Measurements from ENCODE around the gene PSMC4. TPM values are rescaled to one million over a fixed set of nuclear protein-coding genes. Genes with fewer than 3 reads are reported as not detected.
A peak's percentile ranks its signal among the peaks of the same experiment; 100 is the strongest.

PSMC4 gene
- total RNA-seq, 1 experiment from 2014 or later = 2,386 TPM

GRCh38 chr19:39998501-39998900 lies 27.5 kb downstream of the PSMC4 start:
- Histone ChIP-seq H3K27me3 (ENCODE audit: control insufficient read depth, insufficient read depth, low read length) (no peaks in the 10 kb centered on the region), H3K9me3 (ENCODE audit: control insufficient read depth, insufficient read depth, low read depth, low read length) (peaks cover 14% of the 10 kb centered on the region), H3K27ac (ENCODE audit: low read length) (peak overlapping the region; percentile 83), H3K4me3 (ENCODE audit: low read depth in 2 of 2, low read length in 2 of 2) (no peak overlapping the region), H3K36me3 (ENCODE audit: control insufficient read depth, insufficient read depth, low read length) (no peaks in the 10 kb centered on the region), H3K4me1 (ENCODE audit: control insufficient read depth, insufficient read depth, low read length) (peaks cover 19% of the 10 kb centered on the region)
- no TSS peak for BruUV-seq (replicated peaks)
- TF ChIP-seq, protein P1, sequence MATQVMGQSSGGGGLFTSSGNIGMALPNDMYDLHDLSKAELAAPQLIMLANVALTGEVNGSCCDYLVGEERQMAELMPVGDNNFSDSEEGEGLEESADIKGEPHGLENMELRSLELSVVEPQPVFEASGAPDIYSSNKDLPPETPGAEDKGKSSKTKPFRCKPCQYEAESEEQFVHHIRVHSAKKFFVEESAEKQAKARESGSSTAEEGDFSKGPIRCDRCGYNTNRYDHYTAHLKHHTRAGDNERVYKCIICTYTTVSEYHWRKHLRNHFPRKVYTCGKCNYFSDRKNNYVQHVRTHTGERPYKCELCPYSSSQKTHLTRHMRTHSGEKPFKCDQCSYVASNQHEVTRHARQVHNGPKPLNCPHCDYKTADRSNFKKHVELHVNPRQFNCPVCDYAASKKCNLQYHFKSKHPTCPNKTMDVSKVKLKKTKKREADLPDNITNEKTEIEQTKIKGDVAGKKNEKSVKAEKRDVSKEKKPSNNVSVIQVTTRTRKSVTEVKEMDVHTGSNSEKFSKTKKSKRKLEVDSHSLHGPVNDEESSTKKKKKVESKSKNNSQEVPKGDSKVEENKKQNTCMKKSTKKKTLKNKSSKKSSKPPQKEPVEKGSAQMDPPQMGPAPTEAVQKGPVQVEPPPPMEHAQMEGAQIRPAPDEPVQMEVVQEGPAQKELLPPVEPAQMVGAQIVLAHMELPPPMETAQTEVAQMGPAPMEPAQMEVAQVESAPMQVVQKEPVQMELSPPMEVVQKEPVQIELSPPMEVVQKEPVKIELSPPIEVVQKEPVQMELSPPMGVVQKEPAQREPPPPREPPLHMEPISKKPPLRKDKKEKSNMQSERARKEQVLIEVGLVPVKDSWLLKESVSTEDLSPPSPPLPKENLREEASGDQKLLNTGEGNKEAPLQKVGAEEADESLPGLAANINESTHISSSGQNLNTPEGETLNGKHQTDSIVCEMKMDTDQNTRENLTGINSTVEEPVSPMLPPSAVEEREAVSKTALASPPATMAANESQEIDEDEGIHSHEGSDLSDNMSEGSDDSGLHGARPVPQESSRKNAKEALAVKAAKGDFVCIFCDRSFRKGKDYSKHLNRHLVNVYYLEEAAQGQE (IDR thresholded peaks at IDR 0.05; ENCODE audit: insufficient read depth in 1 of 2, low read depth in 2 of 2, low read length in 1 of 2) = no peak
- TF ChIP-seq POLR2AphosphoS5 (IDR thresholded peaks at IDR 0.05; ENCODE audit: low read depth, low read length) (no peak), SIN3A (IDR thresholded peaks at IDR 0.05; ENCODE audit: borderline replicate concordance, insufficient read depth, low read depth, low read length) (no peak), TCF7L2 (IDR thresholded peaks at IDR 0.05; ENCODE audit: low read depth, low read length) (no peak), CTCF (IDR thresholded peaks at IDR 0.05) (no peak)
- ATAC-seq (no peak), DNase-seq (ENCODE audit: low read depth, low spot score) (peak; percentile 93)
- POLR2A ChIA-PET = interaction anchor here (3.1 kb wide), 1 partner anchor 153 kb away, joined by 10 read pairs; the partner anchor contains the start of gene FBL
- CTCF ChIA-PET = interaction anchor here (3.4 kb wide), 1 partner anchor 28 kb away, joined by 15 read pairs; the partner anchor contains the start of gene PSMC4
- in situ Hi-C loops (cut with HindIII; ENCODE audit: low pct_unique_long_range_greater_than_20kb, low sequenced_read_pairs) (no loop called here), intact Hi-C loops (cut with micrococcal nuclease; ENCODE audit: unreplicated experiment) (loop anchor here (5.0 kb wide), 1 partner anchor 224 kb away; no protein-coding TSS in a partner anchor)

GRCh38 chr19:40005691-40006272 lies 34.8 kb downstream of the PSMC4 start:
- no peak for DNase-seq (ENCODE audit: low read depth, low spot score)
- intact Hi-C loops (cut with micrococcal nuclease; ENCODE audit: unreplicated experiment) = no loop called here
- Histone ChIP-seq H3K27me3 (ENCODE audit: control insufficient read depth, insufficient read depth, low read length) (no peaks in the 10 kb centered on the region), H3K36me3 (ENCODE audit: control insufficient read depth, insufficient read depth, low read length) (peaks cover 29% of the 10 kb centered on the region), H3K4me3 (ENCODE audit: low read depth in 2 of 2, low read length in 2 of 2) (no peak overlapping the region), H3K9me3 (ENCODE audit: control insufficient read depth, insufficient read depth, low read depth, low read length) (peaks cover 50% of the 10 kb centered on the region), H3K27ac (ENCODE audit: low read length) (no peak overlapping the region), H3K4me1 (ENCODE audit: control insufficient read depth, insufficient read depth, low read length) (peaks cover 8% of the 10 kb centered on the region; the same call in 1 of the 2 replicates)
- in situ Hi-C loops (cut with HindIII; ENCODE audit: low pct_unique_long_range_greater_than_20kb, low sequenced_read_pairs) = no loop called here
- BruUV-seq (replicated peaks) = TSS peak; percentile 16
- ChIA-PET POLR2A (interaction anchor here (0.7 to 1.1 kb wide), 3 partner anchors 9 to 80 kb away, joined by 4 to 5 read pairs (median 5); partner anchors contain the start of gene ZNF546), CTCF (interaction anchor here (0.7 to 0.8 kb wide), 2 partner anchors 35 to 210 kb away, joined by 4 read pairs; partner anchors contain the start of gene PSMC4)
- ATAC-seq = peak; percentile 1
- TF ChIP-seq CTCF (IDR thresholded peaks at IDR 0.05) = no peak
- no peak for TF ChIP-seq POLR2AphosphoS5 (IDR thresholded peaks at IDR 0.05; ENCODE audit: low read depth, low read length)
- no peak for TF ChIP-seq TCF7L2 (IDR thresholded peaks at IDR 0.05; ENCODE audit: low read depth, low read length)
- no peak for TF ChIP-seq SIN3A (IDR thresholded peaks at IDR 0.05; ENCODE audit: borderline replicate concordance, insufficient read depth, low read depth, low read length)
- TF ChIP-seq, protein P1 (IDR thresholded peaks at IDR 0.05; ENCODE audit: insufficient read depth in 1 of 2, low read depth in 2 of 2, low read length in 1 of 2) = no peak
